Colonic mucosa (tissue), 4 donors: Measurements from ENCODE around the gene FN3KRP. TPM values are rescaled to one million over a fixed set of nuclear protein-coding genes. Genes with fewer than 3 reads are reported as not detected.

Experiments
- DNase-seq: peaks from one replicate; pipeline ENCODE4 v3.0.0-alpha.2; 2020
- H3K27ac ChIP-seq: fragments of 200-600 bp; one replicate; pipeline ENCODE4 v1.8.0; 2021
- H3K27me3 ChIP-seq: fragments of 200-600 bp; one replicate; pipeline ENCODE4 v1.8.0; 2021
- H3K36me3 ChIP-seq: fragments of 200-600 bp; one replicate; pipeline ENCODE4 v1.8.0; 2021
- H3K4me1 ChIP-seq: fragments of 200-600 bp; one replicate; pipeline ENCODE4 v1.8.0; 2021; ENCODE audit warnings: mild to moderate bottlenecking
- H3K4me3 ChIP-seq: fragments of 200-600 bp; one replicate; pipeline ENCODE4 v1.8.0; 2021
- H3K9ac ChIP-seq, 2 donors: one replicate each; pipeline ENCODE4 v1.7.0; 2013; ENCODE audit warnings: control low read depth in 2 of 2, low read depth in 2 of 2, low read length in 2 of 2
- H3K9me3 ChIP-seq: fragments of 200-600 bp; one replicate; pipeline ENCODE4 v1.8.0; 2021
- intact Hi-C: fragments of 100-400 bp; cut with DNase I; formaldehyde crosslinking; loops from one replicate; pipeline ENCODE4 v1.14.1; 2022
- total RNA-seq, 2 donors: library from RNA; stranded (reverse); fragmentation: NEBNext Ultra II Directional in 1 of 2; extraction: Animal tissue kit (Norgen Biotek cat#: 25700) in 1 of 2; gene quantifications; one replicate each; pipeline ENCODE4 v1.2.1, GENCODE V29; 2021
- TF ChIP-seq, protein P1 (sequence below): fragments of 200-600 bp; IDR thresholded peaks from one replicate; pipeline ENCODE4 v1.8.0; 2022; ENCODE audit warnings: antibody characterized with exemption, mild to moderate bottlenecking
- donor health status: healthy.
- donor health status: DM: no; HTN: no; CAD: no.
- donor health status: DM: no; HTN: no; CAD: no.

FN3KRP gene
- total RNA-seq, 2 donors from 2014 or later, result 34.4 to 52.5 TPM

- no peak overlapping the region for H3K27ac ChIP-seq
These were observed 31.2 kb upstream of the FN3KRP start for GRCh38 chr17:82685291-82685690.

DNA sequence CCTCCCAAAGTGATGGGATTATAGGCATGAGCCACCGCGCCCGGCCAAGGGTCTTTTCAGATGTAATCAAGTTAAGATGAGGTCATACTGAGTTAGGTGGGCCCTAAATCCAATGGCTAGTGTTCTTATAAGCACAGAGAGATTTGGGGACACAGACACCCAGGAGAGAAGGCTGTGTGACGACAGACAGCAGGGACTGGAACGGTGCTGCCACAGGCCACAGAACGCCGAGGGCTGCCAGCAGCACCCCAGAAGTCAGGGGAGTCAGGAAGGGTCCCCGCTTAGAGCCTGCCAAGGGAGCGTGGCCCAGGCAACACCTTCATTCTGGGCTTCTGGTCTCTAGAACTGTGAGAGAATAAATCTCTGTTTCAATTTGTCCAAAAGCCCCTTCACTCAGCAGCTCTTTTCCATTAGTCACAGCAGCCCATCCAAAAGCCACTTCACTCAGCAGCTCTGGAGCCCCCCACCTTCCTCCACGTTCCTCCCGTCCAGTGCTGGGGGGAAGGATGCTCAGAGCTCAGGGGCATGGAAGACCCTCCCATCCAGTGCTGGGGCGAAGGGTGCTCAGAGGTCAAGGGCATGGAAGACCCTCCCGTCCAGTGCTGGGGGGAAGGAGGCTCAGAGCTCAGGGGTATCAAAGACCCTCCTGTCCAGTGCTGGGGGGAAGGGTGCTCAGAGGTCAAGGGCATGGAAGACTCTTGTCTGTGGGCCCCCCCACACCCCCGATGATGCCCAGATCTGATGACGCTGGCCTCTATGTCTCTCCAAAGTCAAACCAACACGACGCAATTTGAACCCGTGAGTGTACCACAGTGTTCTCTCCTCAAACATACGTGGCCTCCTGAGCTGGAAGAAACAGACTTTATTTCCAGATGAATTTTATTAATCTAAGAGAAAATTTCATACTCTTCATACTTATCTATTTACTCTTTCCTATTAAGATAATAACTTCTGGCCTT, 29.9 kb upstream of the FN3KRP start:
- Histone ChIP-seq H3K27ac (no peak overlapping the region), H3K4me1 (no peaks in the 10 kb centered on the region), H3K4me3 (no peak overlapping the region), H3K27me3 (no peaks in the 10 kb centered on the region), H3K9me3 (no peaks in the 10 kb centered on the region), H3K9ac (no peak overlapping the region), H3K36me3 (no peaks in the 10 kb centered on the region)
- TF ChIP-seq, protein P1, sequence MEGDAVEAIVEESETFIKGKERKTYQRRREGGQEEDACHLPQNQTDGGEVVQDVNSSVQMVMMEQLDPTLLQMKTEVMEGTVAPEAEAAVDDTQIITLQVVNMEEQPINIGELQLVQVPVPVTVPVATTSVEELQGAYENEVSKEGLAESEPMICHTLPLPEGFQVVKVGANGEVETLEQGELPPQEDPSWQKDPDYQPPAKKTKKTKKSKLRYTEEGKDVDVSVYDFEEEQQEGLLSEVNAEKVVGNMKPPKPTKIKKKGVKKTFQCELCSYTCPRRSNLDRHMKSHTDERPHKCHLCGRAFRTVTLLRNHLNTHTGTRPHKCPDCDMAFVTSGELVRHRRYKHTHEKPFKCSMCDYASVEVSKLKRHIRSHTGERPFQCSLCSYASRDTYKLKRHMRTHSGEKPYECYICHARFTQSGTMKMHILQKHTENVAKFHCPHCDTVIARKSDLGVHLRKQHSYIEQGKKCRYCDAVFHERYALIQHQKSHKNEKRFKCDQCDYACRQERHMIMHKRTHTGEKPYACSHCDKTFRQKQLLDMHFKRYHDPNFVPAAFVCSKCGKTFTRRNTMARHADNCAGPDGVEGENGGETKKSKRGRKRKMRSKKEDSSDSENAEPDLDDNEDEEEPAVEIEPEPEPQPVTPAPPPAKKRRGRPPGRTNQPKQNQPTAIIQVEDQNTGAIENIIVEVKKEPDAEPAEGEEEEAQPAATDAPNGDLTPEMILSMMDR, result no peak
- DNase-seq, result no peak
- intact Hi-C loops, result no loop called here

More at GRCh38 chr17:82685291-82685690, 31.2 kb upstream of the FN3KRP start:
- H3K36me3 ChIP-seq, result no peaks in the 10 kb centered on the region
- no peak overlapping the region for H3K9ac ChIP-seq
- H3K4me1 ChIP-seq, result no peaks in the 10 kb centered on the region
- intact Hi-C loops, result no loop called here
- H3K4me3 ChIP-seq, result no peak overlapping the region
- H3K9me3 ChIP-seq, result no peaks in the 10 kb centered on the region
- DNase-seq, result no peak
- TF ChIP-seq, protein P1, result no peak
- H3K27me3 ChIP-seq, result no peaks in the 10 kb centered on the region

- no peak overlapping the region for H3K4me3 ChIP-seq
- DNase-seq, result no peak
- H3K27ac ChIP-seq, result no peak overlapping the region
- no peaks in the 10 kb centered on the region for H3K9me3 ChIP-seq
- H3K27me3 ChIP-seq, result no peaks in the 10 kb centered on the region
- TF ChIP-seq, protein P1, result no peak
- intact Hi-C loops, result no loop called here
- no peaks in the 10 kb centered on the region for H3K36me3 ChIP-seq
- no peaks in the 10 kb centered on the region for H3K4me1 ChIP-seq
- no peak overlapping the region for H3K9ac ChIP-seq
These were observed 29.1 kb upstream of the FN3KRP start for GRCh38 chr17:82687375-82687861.

DNA sequence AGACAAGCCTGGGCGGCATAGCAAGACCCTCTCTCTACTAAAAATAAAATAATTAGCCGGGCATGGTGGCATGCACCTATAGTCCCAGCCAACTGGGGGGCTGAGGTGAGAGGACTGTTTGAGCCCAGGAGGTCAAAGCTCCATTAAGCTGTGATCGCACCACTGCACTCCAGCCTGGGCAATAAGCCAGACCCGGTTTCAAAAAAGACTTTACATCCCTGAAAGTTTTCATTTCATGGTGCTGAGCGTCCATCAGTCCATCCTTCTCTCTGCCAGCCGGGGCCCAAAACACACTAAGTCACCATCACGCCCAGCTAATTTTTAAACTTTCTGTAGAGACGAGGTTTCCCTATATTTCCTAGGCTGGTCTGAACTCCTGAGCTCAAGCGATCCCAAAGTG, 28.6 kb upstream of the FN3KRP start:
- TF ChIP-seq, protein P1, result no peak
- H3K27ac ChIP-seq, result no peak overlapping the region
- H3K9ac ChIP-seq, result no peak overlapping the region
- DNase-seq, result no peak
- H3K27me3 ChIP-seq, result no peaks in the 10 kb centered on the region
- no peaks in the 10 kb centered on the region for H3K9me3 ChIP-seq
- H3K4me1 ChIP-seq, result no peaks in the 10 kb centered on the region
- intact Hi-C loops, result no loop called here
- H3K36me3 ChIP-seq, result no peaks in the 10 kb centered on the region
- H3K4me3 ChIP-seq, result no peak overlapping the region

- no peaks in the 10 kb centered on the region for H3K36me3 ChIP-seq
- intact Hi-C loops, result no loop called here
- TF ChIP-seq, protein P1, result no peak
- H3K9me3 ChIP-seq, result no peaks in the 10 kb centered on the region
- no peaks in the 10 kb centered on the region for H3K27me3 ChIP-seq
- no peak overlapping the region for H3K9ac ChIP-seq
- no peak overlapping the region for H3K27ac ChIP-seq
- no peak overlapping the region for H3K4me3 ChIP-seq
- no peak for DNase-seq
- H3K4me1 ChIP-seq, result no peaks in the 10 kb centered on the region
These were observed 27.4 kb upstream of the FN3KRP start for GRCh38 chr17:82689077-82689476.
